D341Med (cell line): ENCODE data around the gene RNF11.
"Not testable (repeated sequence)": the region's sequence is repeated elsewhere in the genome, so short reads cannot be mapped to it uniquely, and the experiment has no call there.

Source experiments
- DNase-seq: peaks from one replicate; pipeline ENCODE4 v3.0.0; 2012; ENCODE audit warnings: low spot score

Gene RNF11

GRCh38 chr1:51235673-51236530 lies at the start of gene RNF11:
RNF11 (plus strand) TSS chr1:51236273; CDS start chr1:51236757, 484 bp downstream.
- DNase-seq, result peak; percentile 96

- DNase-seq, result no peak
Measured at GRCh38 chr1:51188230-51188629, 47.8 kb upstream of the RNF11 start.

- DNase-seq, result peak; percentile 60
Measured at GRCh38 chr1:51189421-51190073, 46.5 kb upstream of the RNF11 start.

- no peak for DNase-seq
Measured at GRCh38 chr1:51190961-51191360, 45.1 kb upstream of the RNF11 start.

GRCh38 chr1:51192213-51192843 lies 43.7 kb upstream of the RNF11 start:
- peak; percentile 45 for DNase-seq

DNA sequence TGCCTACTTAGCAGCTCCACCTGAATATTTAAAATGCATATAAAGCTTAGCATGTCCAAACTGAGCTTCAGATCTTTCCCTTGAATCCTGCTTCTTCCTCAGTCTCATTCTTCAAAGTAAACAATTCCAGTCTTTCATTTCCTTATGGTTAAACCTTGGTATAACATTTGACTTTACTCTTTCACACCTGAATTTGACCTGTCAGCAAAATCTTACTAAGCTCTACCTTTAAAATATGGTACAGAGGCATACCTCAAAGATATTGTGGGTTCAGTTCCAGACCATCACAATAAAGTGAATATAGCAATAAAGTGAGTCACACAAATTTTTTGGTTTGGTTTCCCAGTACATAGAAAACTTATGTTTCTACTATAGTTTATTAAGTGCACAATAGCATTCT lies 42.5 kb upstream of the RNF11 start:
- no peak for DNase-seq

GRCh38 chr1:51203121-51203873 lies 32.8 kb upstream of the RNF11 start:
- no peak for DNase-seq

DNA sequence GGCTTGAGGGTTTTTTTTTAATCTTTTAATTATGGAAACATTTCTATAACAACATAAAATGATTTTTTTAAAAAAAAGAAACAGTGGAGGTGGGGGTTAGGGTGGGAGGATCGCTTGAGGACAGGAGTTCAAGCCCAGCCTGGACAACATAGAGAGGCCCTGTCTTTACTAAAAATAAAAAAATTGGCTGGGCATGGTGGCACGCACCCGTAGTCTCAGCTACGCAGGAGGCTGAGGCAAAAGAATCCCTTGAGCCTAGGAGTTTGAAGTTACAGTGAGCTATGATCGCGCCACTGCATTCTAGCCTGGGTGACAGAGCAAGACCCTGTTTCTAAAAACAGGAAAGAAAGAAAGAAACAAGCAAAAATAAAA lies 32.2 kb upstream of the RNF11 start:
- no peak for DNase-seq

- no peak for DNase-seq
Measured at GRCh38 chr1:51210055-51210454, 26.0 kb upstream of the RNF11 start.

- no peak for DNase-seq
Measured at GRCh38 chr1:51210676-51211075, 25.4 kb upstream of the RNF11 start.

GRCh38 chr1:51214615-51215131 lies 21.4 kb upstream of the RNF11 start:
- DNase-seq, result no peak

GRCh38 chr1:51215169-51215568 lies 20.9 kb upstream of the RNF11 start:
- DNase-seq, result no peak

- no peak for DNase-seq
Measured at GRCh38 chr1:51216631-51217030, 19.4 kb upstream of the RNF11 start.

- DNase-seq, result no peak
Measured at GRCh38 chr1:51217101-51217500, 19.0 kb upstream of the RNF11 start.

DNA sequence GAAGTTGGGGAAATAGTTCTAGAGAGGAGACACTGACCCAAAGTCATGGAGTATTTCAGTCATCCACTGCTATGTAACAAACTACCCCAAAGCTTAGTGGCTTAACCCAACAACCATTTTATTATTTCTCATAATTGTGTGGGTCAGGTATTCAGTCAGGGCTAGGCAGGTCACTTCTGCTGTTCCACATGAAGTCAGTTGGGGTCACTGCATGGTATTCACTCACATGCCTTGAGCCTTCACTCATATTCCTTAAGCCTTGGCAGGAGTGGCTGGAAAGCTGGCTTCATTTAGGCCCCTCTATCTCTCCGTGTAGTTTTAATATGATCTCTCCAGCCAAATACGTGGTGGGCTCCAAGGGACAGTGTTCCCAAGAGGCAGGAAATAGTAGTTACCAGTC lies 17.5 kb upstream of the RNF11 start:
- DNase-seq, result no peak

DNA sequence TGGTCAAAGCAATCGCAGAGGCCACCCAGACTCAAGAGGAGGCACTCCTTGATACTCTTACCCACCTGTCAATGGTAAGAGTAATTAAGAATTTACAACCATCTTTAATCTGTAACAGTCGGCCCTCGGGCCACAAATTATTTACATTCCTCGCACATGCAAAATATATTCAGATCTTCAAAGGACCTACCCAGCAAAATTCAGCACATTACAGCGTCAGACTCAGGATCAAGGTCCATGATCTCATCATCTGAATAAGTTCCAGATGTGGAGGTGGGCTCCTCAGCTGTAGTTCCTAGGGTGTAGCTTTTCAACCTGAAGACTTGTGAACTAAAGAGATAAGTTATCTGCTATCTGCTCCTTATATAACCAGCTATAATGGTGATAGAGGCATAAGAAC lies 17.1 kb upstream of the RNF11 start:
- DNase-seq, result no peak

- not testable (repeated sequence) for DNase-seq
Measured at GRCh38 chr1:51221529-51221928, 14.5 kb upstream of the RNF11 start.

DNA sequence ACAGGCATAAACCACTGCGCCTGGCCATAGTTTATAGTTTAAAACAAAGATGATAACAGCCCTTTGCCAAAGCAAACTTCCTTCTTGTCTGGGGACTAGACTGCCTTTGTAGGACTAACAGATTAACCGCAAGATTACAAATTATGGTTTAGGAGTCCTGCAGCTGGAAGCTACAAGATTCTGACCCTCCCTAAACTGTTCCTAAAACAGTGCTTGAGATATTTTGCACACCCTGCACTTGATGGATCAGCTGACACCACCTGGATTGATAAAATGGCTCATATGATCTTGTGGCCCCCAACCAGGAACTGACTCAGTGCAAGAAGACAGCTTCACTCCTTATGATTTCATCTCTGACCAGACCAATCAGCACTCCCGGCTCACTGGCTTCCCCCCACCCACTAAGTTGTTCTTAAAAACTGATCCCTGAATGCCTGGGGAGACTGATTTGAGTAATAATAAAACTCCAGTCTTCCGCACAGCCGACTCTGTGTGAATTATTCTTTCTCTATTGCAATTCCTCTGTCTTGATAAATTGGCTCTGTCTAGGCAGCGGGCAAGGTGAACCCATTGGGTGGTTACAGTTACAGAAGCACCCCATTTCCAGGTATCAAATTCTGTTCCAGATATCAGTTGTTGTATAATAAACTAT lies 13.8 kb upstream of the RNF11 start:
- no peak for DNase-seq

DNA sequence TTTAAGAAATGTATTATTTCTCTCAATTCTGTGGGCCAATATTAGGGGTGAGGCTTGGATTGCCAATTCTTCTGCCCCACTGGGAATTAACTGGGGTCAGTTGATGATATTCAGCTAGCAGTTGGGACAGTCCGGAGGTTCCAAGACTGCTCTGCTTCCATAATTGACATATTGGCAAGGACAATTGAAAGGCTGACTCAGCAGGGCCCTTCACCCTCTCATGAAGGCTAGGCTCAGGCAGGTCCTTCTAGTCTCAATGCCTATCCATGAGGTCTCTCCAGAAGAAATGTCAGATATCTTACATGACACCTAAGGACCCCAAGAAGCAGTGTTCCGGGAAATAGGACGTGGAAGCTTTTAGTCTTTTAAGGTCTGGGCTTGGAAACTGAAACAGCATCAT lies 13.3 kb upstream of the RNF11 start:
- DNase-seq, result no peak

- no peak for DNase-seq
Measured at GRCh38 chr1:51224255-51224654, 11.8 kb upstream of the RNF11 start.

GRCh38 chr1:51227231-51227960 lies 8.7 kb upstream of the RNF11 start:
- not testable (repeated sequence) for DNase-seq
